ENCODE data around the gene OR1D2.

GRCh38 chr17:3046753-3047152 is 57.5 kb downstream of the OR1D2 start:
- TF ChIP-seq POLR2A (IDR thresholded peaks at IDR 0.05) (no peak), CTCF (IDR thresholded peaks at IDR 0.05) (no peak)

All from upper lobe of left lung (tissue), 4 donors.